Measurements from ENCODE around the gene TBCD. TPM values are rescaled to one million over a fixed set of nuclear protein-coding genes. Genes with fewer than 3 reads are reported as not detected.

Gene TBCD
- total RNA-seq, 2 experiments from 2014 or later: 77.8 to 85.8 TPM

- ATAC-seq: no peak
- ChIA-PET CTCF (no interaction called here), POLR2A (no interaction called here)
- Mint-ChIP-seq H3K27ac (no peak overlapping the region), H3K27me3 (no peaks in the 10 kb centered on the region), H3K4me3 (no peak overlapping the region), H3K36me3 (ENCODE audit: low read depth) (peaks cover 64% of the 10 kb centered on the region), H3K4me1 (ENCODE audit: low read depth) (no peaks in the 10 kb centered on the region), H3K9me3 (peaks cover 26% of the 10 kb centered on the region)
- intact Hi-C loops (cut with micrococcal nuclease): no loop called here
- TF ChIP-seq CTCF (IDR thresholded peaks at IDR 0.05): no peak
- no peak for DNase-seq
These were observed 190.6 kb downstream of the TBCD start for GRCh38 chr17:82942166-82943130.

GRCh38 chr17:82943339-82943738, 191.5 kb downstream of the TBCD start:
- peaks cover 26% of the 10 kb centered on the region for H3K9me3 Mint-ChIP-seq
- H3K4me3 Mint-ChIP-seq: no peak overlapping the region
- no peaks in the 10 kb centered on the region for H3K4me1 Mint-ChIP-seq (ENCODE audit: low read depth)
- no peak overlapping the region for H3K27ac Mint-ChIP-seq
- no peaks in the 10 kb centered on the region for H3K27me3 Mint-ChIP-seq
- ATAC-seq: no peak
- H3K36me3 Mint-ChIP-seq (ENCODE audit: low read depth): peaks cover 67% of the 10 kb centered on the region
- TF ChIP-seq CTCF (IDR thresholded peaks at IDR 0.05): no peak
- intact Hi-C loops (cut with micrococcal nuclease): no loop called here
- ChIA-PET POLR2A (no interaction called here), CTCF (no interaction called here)
- no peak for DNase-seq

- Mint-ChIP-seq H3K4me3 (no peak overlapping the region), H3K4me1 (ENCODE audit: low read depth) (no peaks in the 10 kb centered on the region), H3K36me3 (ENCODE audit: low read depth) (peaks cover 66% of the 10 kb centered on the region), H3K27ac (no peak overlapping the region), H3K27me3 (no peaks in the 10 kb centered on the region), H3K9me3 (peaks cover 26% of the 10 kb centered on the region)
- TF ChIP-seq CTCF (IDR thresholded peaks at IDR 0.05): no peak
- ChIA-PET CTCF (no interaction called here), POLR2A (no interaction called here)
- ATAC-seq (no peak), DNase-seq (no peak)
- intact Hi-C loops (cut with micrococcal nuclease): no loop called here
These were observed 191.9 kb downstream of the TBCD start for GRCh38 chr17:82943751-82944150.

GRCh38 chr17:82944990-82945389, 193.1 kb downstream of the TBCD start:
- ATAC-seq: no peak
- CTCF ChIA-PET: interaction anchor here (1.5 kb wide), 1 partner anchor 163 kb away, joined by 5 read pairs; no protein-coding TSS in a partner anchor
- TF ChIP-seq CTCF (IDR thresholded peaks at IDR 0.05): no peak

GRCh38 chr17:82946081-82946480, 194.2 kb downstream of the TBCD start:
- Mint-ChIP-seq H3K27ac (no peak overlapping the region), H3K9me3 (peaks cover 26% of the 10 kb centered on the region), H3K36me3 (ENCODE audit: low read depth) (peaks cover 64% of the 10 kb centered on the region), H3K27me3 (no peaks in the 10 kb centered on the region), H3K4me1 (ENCODE audit: low read depth) (no peaks in the 10 kb centered on the region), H3K4me3 (no peak overlapping the region)
- ATAC-seq (no peak), DNase-seq (no peak)
- intact Hi-C loops (cut with micrococcal nuclease): no loop called here
- no peak for TF ChIP-seq CTCF (IDR thresholded peaks at IDR 0.05)
- ChIA-PET POLR2A (no interaction called here), CTCF (interaction anchor here (1.5 kb wide), 1 partner anchor 164 kb away, joined by 5 read pairs; no protein-coding TSS in a partner anchor)

More at GRCh38 chr17:82944990-82945389, 193.1 kb downstream of the TBCD start:
- Mint-ChIP-seq H3K4me1 (ENCODE audit: low read depth) (no peaks in the 10 kb centered on the region), H3K4me3 (no peak overlapping the region), H3K36me3 (ENCODE audit: low read depth) (peaks cover 64% of the 10 kb centered on the region), H3K9me3 (peaks cover 26% of the 10 kb centered on the region), H3K27me3 (no peaks in the 10 kb centered on the region), H3K27ac (no peak overlapping the region)
- intact Hi-C loops (cut with micrococcal nuclease): no loop called here
- POLR2A ChIA-PET: no interaction called here
- no peak for DNase-seq

All from activated CD8-positive, alpha-beta T cell treated with anti-CD3 and anti-CD28 coated beads for 36 hours (primary cell).